ENCODE measurements around the gene RTKN.
A peak's percentile ranks its signal among the peaks of the same experiment; 100 is the strongest.
"Not testable (repeated sequence)": the region's sequence is repeated elsewhere in the genome, so short reads cannot be mapped to it uniquely, and the experiment has no call there.

RTKN gene

GRCh38 chr2:74461187-74462053, 19.7 kb upstream of the RTKN start:
- Histone ChIP-seq H3K4me3 (ENCODE audit: insufficient read depth, low read depth, low read length) (no peak overlapping the region), H3K36me3 (ENCODE audit: control insufficient read depth, insufficient read depth, low read length) (peaks cover 8% of the 10 kb centered on the region), H3K27me3 (ENCODE audit: control insufficient read depth, insufficient read depth, low read length, poor library complexity, severe bottlenecking) (no peaks in the 10 kb centered on the region), H3K27ac (ENCODE audit: insufficient read depth, low read depth, low read length, poor library complexity, severe bottlenecking) (no peak overlapping the region), H3K4me1 (ENCODE audit: control insufficient read depth, insufficient read depth, low read length) (peaks cover 12% of the 10 kb centered on the region), H3K9me3 (ENCODE audit: control insufficient read depth, low read length) (no peaks in the 10 kb centered on the region)
- 95 to 96% methylated on average over 27 of the region's 27 CpGs for WGBS, 2 experiments

- H3K27ac ChIP-seq (ENCODE audit: insufficient read depth, low read depth, low read length, poor library complexity, severe bottlenecking); H3K27me3 ChIP-seq (ENCODE audit: control insufficient read depth, insufficient read depth, low read length, poor library complexity, severe bottlenecking); H3K36me3 ChIP-seq (ENCODE audit: control insufficient read depth, insufficient read depth, low read length); H3K9me3 ChIP-seq (ENCODE audit: control insufficient read depth, low read length); H3K4me3 ChIP-seq (ENCODE audit: insufficient read depth, low read depth, low read length): not testable (repeated sequence)
- H3K4me1 ChIP-seq (ENCODE audit: control insufficient read depth, insufficient read depth, low read length), result peaks cover 17% of the 10 kb centered on the region
- WGBS, 2 experiments, result 94 to 96% methylated on average over 10 of the region's 10 CpGs
Observed at GRCh38 chr2:74460187-74460586, 18.4 kb upstream of the RTKN start.

DNA sequence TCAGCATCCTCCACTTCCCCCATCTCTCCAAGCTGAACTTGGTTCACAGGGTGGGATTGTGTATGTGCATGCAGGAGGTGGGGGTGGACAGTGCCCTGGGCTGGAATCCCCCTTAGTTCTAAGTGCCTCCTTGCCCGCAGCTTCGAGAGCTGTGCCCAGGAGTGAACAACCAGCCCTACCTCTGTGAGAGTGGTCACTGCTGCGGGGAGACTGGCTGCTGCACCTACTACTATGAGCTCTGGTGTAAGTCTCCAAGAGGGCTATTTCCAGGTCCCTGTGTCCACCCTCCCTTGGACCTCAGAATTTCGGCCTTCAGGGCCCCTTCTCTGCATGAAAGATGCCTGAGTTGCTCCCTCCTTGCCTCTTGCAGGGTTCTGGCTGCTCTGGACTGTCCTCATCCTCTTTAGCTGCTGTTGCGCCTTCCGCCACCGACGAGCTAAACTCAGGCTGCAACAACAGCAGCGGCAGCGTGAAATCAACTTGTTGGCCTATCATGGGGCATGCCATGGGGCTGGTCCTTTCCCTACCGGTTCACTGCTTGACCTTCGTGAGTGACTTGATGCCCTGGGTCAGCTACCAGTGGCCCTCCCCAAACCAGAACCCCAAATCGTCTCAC, 17.9 kb upstream of the RTKN start:
- H3K36me3 ChIP-seq (ENCODE audit: control insufficient read depth, insufficient read depth, low read length); H3K27ac ChIP-seq (ENCODE audit: insufficient read depth, low read depth, low read length, poor library complexity, severe bottlenecking); H3K9me3 ChIP-seq (ENCODE audit: control insufficient read depth, low read length); H3K27me3 ChIP-seq (ENCODE audit: control insufficient read depth, insufficient read depth, low read length, poor library complexity, severe bottlenecking): not testable (repeated sequence)
- WGBS, 2 experiments, result 88 to 91% methylated on average over 13 of the region's 13 CpGs
- Histone ChIP-seq H3K4me3 (ENCODE audit: insufficient read depth, low read depth, low read length) (peak overlapping the region; percentile 96), H3K4me1 (ENCODE audit: control insufficient read depth, insufficient read depth, low read length) (peaks cover 17% of the 10 kb centered on the region)

DNA sequence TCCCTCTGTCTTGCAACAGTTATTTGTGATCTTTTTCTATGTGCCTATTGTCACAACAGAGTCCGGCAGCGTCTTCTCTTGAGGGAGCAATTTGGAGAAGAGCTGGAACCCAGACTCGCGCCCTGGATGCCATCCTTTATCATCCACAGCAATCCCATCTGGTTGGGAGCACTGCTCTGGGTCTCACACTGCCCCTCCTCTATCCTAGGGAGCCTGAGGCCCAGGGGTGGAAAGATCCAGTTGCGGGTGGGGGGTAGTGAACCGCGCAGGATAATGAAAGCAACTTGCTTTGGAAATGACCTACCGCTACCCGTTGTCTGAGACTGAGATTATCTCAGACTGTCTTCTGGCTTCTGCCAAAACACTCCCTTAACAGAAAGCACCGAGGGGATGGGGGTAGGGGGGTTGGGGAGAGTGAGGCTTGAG, 17.2 kb upstream of the RTKN start:
- H3K27ac ChIP-seq (ENCODE audit: insufficient read depth, low read depth, low read length, poor library complexity, severe bottlenecking), result no peak overlapping the region
- 3 to 14% methylated on average over 9 to 10 of the region's 10 CpGs for WGBS, 2 experiments
- no peaks in the 10 kb centered on the region for H3K27me3 ChIP-seq (ENCODE audit: control insufficient read depth, insufficient read depth, low read length, poor library complexity, severe bottlenecking)
- H3K4me3 ChIP-seq (ENCODE audit: insufficient read depth, low read depth, low read length), result peak overlapping the region; percentile 96
- H3K36me3 ChIP-seq (ENCODE audit: control insufficient read depth, insufficient read depth, low read length), result peaks cover 8% of the 10 kb centered on the region
- H3K9me3 ChIP-seq (ENCODE audit: control insufficient read depth, low read length), result no peaks in the 10 kb centered on the region
- H3K4me1 ChIP-seq (ENCODE audit: control insufficient read depth, insufficient read depth, low read length), result peaks cover 12% of the 10 kb centered on the region

DNA sequence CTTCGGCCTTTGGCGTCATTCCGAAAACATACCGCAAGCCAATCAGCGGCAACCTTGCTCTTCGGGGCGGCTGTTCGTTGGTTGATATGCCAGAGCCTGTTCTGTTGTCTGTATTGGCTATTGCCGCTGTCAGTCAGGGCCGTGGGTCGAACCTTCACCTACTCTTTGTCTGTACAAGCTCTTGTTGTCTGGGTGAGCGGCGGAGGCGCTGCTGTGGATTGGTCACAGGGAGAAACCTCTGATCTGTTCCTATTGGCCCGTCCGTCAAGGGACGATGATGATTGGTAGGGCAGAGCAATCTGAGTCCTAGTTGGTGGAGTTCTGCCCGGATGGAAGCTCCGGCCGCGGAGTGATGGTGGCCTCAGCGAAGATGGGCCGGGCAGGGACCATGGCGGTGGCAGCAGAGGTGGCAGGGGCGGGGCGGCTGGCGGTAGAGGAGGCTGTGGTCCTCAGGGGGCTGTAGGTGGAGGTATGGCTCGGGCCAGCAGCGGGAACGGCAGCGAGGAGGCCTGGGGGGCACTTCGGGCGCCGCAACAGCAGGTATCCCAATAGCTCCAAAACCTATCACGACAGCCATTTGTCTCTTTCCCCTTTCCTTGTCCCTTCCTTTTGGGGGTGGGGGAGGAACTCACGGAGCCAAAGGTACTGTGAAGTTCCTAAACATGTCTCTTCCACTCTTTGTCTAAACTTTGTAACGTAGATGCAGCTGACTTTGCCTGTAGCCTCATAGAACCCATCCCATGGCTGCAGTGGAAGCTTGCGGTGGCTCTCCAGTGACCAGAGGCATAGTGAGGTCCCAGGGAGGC, 16.6 kb upstream of the RTKN start, which contains the start of gene WBP1:
Gene WBP1, plus strand, starts transcription at position 307 of the 806 bp plus-strand sequence. Its CDS starts 165 bp downstream, at position 472.
- Histone ChIP-seq H3K36me3 (ENCODE audit: control insufficient read depth, insufficient read depth, low read length) (peaks cover 8% of the 10 kb centered on the region), H3K27ac (ENCODE audit: insufficient read depth, low read depth, low read length, poor library complexity, severe bottlenecking) (peak within 1 kb of the TSS; percentile 94), H3K27me3 (ENCODE audit: control insufficient read depth, insufficient read depth, low read length, poor library complexity, severe bottlenecking) (no peaks in the 10 kb centered on the region), H3K4me1 (ENCODE audit: control insufficient read depth, insufficient read depth, low read length) (peaks cover 12% of the 10 kb centered on the region), H3K4me3 (ENCODE audit: insufficient read depth, low read depth, low read length) (peak within 1 kb of the TSS; percentile 96), H3K9me3 (ENCODE audit: control insufficient read depth, low read length) (no peaks in the 10 kb centered on the region)
- WGBS, 2 experiments, result 0% methylated on average over 38 of the region's 38 CpGs

GRCh38 chr2:74457549-74458131, 15.9 kb upstream of the RTKN start:
- no peaks in the 10 kb centered on the region for H3K27me3 ChIP-seq (ENCODE audit: control insufficient read depth, insufficient read depth, low read length, poor library complexity, severe bottlenecking)
- peaks cover 8% of the 10 kb centered on the region for H3K36me3 ChIP-seq (ENCODE audit: control insufficient read depth, insufficient read depth, low read length)
- H3K27ac ChIP-seq (ENCODE audit: insufficient read depth, low read depth, low read length, poor library complexity, severe bottlenecking), result peak overlapping the region; percentile 94
- peaks cover 12% of the 10 kb centered on the region for H3K4me1 ChIP-seq (ENCODE audit: control insufficient read depth, insufficient read depth, low read length)
- peak overlapping the region; percentile 75 for H3K4me3 ChIP-seq (ENCODE audit: insufficient read depth, low read depth, low read length)
- H3K9me3 ChIP-seq (ENCODE audit: control insufficient read depth, low read length), result no peaks in the 10 kb centered on the region
- 0% methylated on average over 45 to 46 of the region's 46 CpGs for WGBS, 2 experiments

- peaks cover 12% of the 10 kb centered on the region for H3K4me1 ChIP-seq (ENCODE audit: control insufficient read depth, insufficient read depth, low read length)
- peak overlapping the region; percentile 75 for H3K4me3 ChIP-seq (ENCODE audit: insufficient read depth, low read depth, low read length)
- peaks cover 4% of the 10 kb centered on the region for H3K36me3 ChIP-seq (ENCODE audit: control insufficient read depth, insufficient read depth, low read length)
- H3K9me3 ChIP-seq (ENCODE audit: control insufficient read depth, low read length), result no peaks in the 10 kb centered on the region
- H3K27ac ChIP-seq (ENCODE audit: insufficient read depth, low read depth, low read length, poor library complexity, severe bottlenecking), result peak overlapping the region; percentile 94
- 1 to 2% methylated on average over 27 of the region's 27 CpGs for WGBS, 2 experiments
- no peaks in the 10 kb centered on the region for H3K27me3 ChIP-seq (ENCODE audit: control insufficient read depth, insufficient read depth, low read length, poor library complexity, severe bottlenecking)
Observed at GRCh38 chr2:74457129-74457548, 15.4 kb upstream of the RTKN start.

GRCh38 chr2:74454654-74455511, 13.1 kb upstream of the RTKN start, which contains the start of gene INO80B:
Gene INO80B, plus strand, starts transcription at chr2:74455087. Its CDS starts 30 bp downstream, at chr2:74455117.
- Histone ChIP-seq H3K27me3 (ENCODE audit: control insufficient read depth, insufficient read depth, low read length, poor library complexity, severe bottlenecking) (no peaks in the 10 kb centered on the region), H3K36me3 (ENCODE audit: control insufficient read depth, insufficient read depth, low read length) (no peaks in the 10 kb centered on the region), H3K4me1 (ENCODE audit: control insufficient read depth, insufficient read depth, low read length) (peaks cover 12% of the 10 kb centered on the region), H3K4me3 (ENCODE audit: insufficient read depth, low read depth, low read length) (peak within 1 kb of the TSS; percentile 78), H3K27ac (ENCODE audit: insufficient read depth, low read depth, low read length, poor library complexity, severe bottlenecking) (no peak within 1 kb of the TSS), H3K9me3 (ENCODE audit: control insufficient read depth, low read length) (no peaks in the 10 kb centered on the region)
- WGBS, 2 experiments, result 5% methylated on average over 40 of the region's 40 CpGs

- Histone ChIP-seq H3K4me1 (ENCODE audit: control insufficient read depth, insufficient read depth, low read length) (peaks cover 1% of the 10 kb centered on the region), H3K27me3 (ENCODE audit: control insufficient read depth, insufficient read depth, low read length, poor library complexity, severe bottlenecking) (no peaks in the 10 kb centered on the region), H3K36me3 (ENCODE audit: control insufficient read depth, insufficient read depth, low read length) (no peaks in the 10 kb centered on the region), H3K4me3 (ENCODE audit: insufficient read depth, low read depth, low read length) (no peak overlapping the region), H3K27ac (ENCODE audit: insufficient read depth, low read depth, low read length, poor library complexity, severe bottlenecking) (no peak overlapping the region), H3K9me3 (ENCODE audit: control insufficient read depth, low read length) (no peaks in the 10 kb centered on the region)
- whole genome bisulfite sequencing, 2 experiments, result 82 to 83% methylated on average over 3 of the region's 3 CpGs
Observed at GRCh38 chr2:74450570-74451190, 8.9 kb upstream of the RTKN start.
